PC-9 (cell line): ENCODE data around the gene ZNF24.

Experiments used
- CTCF ChIP-seq: fragments of 200-600 bp; sonication (generic); conservative IDR thresholded peaks from 2 replicates; pipeline ENCODE4 v1.6.1; 2017; ENCODE audit warnings: mixed run types, antibody characterized with exemption, mild to moderate bottlenecking, moderate library complexity
- EZH2 ChIP-seq: fragments of 200-600 bp; sonication (generic); IDR thresholded peaks from 2 replicates; pipeline ENCODE4 v1.8.0; 2017; ENCODE audit warnings: antibody characterized with exemption, low read depth

- TF ChIP-seq CTCF (no peak), EZH2 (no peak)
Measured at GRCh38 chr18:35374708-35375107, 30.5 kb upstream of the ZNF24 start.
